Nucleus accumbens (tissue), 56 donors: ENCODE data around the gene DEFB112.

Experiments used
- DNase-seq, 56 donors: peaks; one replicate each; lab custom pipeline; 2025; lab: John Stamatoyannopoulos, UW

DEFB112 gene

GRCh38 chr6:50007819-50008218 is 41.9 kb downstream of the DEFB112 start:
- peak in 1 of 56 donors; percentile 7 for DNase-seq

- no peak for DNase-seq
These were observed 46.6 kb downstream of the DEFB112 start for GRCh38 chr6:50003139-50003538.

- no peak for DNase-seq
These were observed 54.5 kb downstream of the DEFB112 start for GRCh38 chr6:49995278-49995677.
